HG03571 (cell line): ENCODE results near the gene SLC17A5.
"Not testable (repeated sequence)": the region's sequence is repeated elsewhere in the genome, so short reads cannot be mapped to it uniquely, and the experiment has no call there.

Source experiments
- ATAC-seq: cut with Tn5 transposase; IDR thresholded peaks from one replicate; pipeline ENCODE4 v1.9.1; 2021; ENCODE audit not compliant: unreplicated experiment

The SLC17A5 gene

DNA sequence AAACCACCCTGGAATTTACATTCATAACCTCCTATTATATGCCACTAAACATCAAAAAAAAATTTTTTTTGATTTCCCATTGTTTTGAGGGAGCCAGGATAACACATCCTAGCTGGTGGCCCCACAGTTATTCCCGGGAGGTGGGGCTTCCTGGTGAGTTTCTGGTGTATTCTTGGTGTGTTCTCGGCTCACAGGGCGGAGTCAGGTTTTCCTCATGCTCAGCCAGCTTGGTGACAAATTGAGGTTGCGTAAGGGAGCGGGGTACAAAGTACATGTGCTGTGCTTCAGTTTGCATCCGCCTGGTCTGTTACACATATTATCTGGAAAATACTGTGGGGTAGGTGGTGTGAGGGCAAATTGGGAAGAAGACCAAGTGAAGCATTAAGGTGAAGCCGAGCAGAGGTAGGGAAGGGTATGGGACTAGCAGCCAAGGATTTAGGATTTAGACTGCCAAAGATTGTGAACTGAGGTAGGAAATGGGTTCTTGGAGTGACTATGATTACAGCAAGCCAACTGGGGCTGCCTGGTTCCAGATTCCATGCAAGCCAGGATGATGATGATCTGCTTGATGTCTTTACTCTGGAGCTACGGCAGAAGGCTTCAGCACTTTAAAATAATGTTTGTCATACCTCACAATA is 86.7 kb downstream of the SLC17A5 start:
- ATAC-seq: no peak

DNA sequence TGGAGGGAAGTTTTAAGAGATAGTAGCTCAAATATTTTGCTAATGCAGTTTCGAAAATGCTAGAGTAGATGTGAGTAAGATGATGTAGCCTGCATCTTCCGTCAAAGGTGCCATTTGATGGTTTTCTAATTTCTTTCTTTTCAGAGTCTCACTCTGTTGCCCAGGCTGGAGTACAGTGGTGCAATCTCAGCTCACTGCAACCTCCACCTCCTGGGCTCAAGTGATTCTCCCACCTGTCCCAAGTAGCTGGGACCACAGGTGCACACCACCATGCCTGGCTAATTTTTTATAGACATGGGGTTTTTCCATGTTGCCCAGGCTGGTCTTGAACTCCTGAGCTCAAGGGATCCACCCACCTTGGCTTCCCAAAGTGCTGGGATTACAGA is 87.3 kb downstream of the SLC17A5 start:
- ATAC-seq: not testable (repeated sequence)

DNA sequence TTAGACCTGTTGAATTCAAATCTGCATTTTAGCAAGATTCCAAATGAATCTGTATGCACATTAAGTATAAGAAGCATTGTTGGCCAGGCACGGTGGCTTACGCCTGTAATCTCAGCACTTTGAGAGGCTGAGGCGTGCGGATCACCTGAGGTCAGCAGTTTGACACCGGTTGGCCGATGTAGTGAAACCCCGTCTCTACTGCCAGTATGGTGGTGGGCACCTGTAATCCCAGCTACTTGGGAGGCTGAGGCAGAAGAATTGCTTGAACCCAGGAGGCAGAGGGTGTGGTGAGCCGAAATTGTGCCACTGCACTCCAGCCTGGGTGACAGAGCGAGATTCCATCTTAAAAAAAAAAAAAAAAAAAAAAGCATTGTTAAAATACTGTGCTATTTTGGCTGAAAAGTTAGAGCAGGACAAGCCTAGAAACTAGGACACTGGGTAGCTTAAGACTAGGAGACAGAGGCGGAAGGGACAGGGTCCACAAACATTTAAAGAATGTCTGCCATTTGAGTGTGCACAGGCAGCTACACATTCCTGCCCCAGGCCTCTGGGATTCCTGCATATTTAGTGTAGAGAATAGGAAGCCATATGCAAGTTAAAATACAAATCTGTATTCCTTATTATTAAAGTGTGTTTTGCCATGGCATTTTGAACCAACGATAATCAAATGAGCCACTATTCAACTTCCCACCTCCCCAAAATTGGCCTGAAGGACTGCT is 87.9 kb downstream of the SLC17A5 start:
- no peak for ATAC-seq

DNA sequence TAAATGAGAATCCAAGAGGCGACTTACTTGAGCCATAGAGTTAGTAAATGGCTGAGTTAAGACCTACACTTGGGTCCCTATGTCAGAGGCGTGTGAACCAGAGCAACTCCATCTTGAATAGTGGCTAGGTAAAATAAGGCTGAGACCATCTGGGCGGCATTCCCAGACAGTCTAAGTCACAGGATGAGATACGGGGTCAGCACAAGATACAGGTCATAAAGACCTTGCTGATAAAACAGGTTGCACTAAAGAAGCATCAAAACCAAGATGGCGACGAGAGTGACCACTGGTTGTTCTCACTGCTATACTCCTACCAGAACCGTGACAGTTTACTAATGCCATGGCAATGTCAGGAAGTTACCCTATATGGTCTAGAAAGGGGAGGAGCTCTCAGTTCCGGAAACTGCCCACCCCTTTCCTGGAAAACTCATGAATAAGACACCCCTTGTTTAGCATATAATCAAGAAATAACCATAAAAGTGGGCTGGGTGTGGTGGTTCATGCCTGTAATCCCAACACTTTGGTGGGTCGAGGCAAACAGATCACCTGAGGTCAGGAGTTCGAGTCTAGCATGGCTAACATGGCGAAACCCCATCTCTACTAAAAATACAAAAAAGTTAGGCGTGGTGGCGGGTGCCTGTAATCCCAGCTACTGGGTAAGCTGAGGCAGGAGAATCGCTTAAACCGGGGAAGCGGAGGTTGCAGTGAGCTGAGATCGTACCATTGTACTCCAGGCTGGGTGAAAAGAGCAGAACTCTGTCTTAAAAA is 89.0 kb downstream of the SLC17A5 start:
- ATAC-seq: no peak

DNA sequence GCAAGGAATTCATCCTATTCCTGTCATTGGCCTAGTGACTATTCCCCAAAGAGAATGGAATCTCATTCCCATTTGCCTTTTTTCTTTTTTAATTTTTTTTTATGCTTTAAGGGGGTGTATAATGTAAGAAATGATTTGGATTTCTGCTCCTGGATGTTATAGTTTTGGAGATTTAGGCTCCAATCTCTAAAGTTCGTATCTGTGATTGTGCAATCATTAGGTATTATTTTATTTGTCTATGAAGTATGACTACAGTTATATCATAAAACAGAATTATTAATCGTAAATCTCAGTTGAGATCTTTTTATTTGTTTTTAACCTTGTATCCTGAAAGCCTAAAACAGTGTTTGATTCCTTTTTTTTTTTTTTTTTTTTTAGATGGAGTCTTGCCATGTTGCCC is 91.2 kb downstream of the SLC17A5 start:
- no peak for ATAC-seq

DNA sequence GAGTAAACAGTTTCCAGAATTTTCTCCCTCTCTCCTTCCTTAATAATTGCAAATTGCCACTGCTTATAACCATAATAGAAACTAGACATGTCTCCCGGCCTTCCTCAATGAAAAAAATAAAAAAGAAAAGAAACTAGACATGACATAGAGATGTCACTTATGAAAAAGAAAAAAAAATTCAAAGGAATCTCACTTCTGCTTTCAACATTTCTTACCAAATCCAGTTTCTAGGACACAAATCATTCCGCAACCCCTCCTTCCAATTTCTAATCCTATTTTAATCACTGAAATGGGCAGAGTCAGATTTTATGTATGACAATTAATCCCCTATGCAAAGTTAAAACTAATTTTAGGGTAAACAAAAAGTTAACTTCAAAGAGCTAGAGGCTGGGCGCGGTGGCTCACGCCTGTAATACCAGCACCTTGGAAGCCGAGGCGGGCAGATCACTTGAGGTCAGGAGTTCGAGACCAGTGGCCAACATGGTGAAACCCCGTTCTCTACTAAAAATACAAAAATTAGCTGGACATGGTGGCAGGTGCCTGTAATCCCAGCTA is 92.9 kb downstream of the SLC17A5 start:
- ATAC-seq: peak; percentile 51

DNA sequence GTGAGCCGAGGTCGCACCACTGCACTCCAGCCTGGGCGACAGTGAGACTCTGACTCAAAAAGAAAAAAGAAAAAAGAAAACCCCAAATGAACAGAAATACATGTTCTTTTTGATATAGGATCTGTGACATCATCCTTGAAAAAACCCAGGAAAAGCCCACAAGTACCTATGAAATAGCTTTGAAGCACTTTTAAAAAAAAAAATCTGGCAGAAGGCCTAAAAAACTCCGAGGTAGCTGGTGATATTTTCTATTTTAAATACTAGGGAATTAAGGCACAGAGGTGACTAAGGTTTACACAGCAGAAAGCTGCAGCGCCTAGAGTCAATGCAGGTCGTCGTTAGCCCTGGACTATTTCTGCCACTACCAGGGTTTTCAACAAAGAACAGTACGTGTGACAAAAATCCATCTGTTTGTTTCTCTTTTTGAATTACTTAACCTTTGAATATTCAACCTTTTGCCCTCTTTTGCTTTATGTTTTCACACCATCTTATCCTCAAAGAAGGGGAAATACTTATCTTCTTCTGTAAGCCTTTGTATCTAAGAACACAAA is 93.5 kb downstream of the SLC17A5 start:
- ATAC-seq: no peak

DNA sequence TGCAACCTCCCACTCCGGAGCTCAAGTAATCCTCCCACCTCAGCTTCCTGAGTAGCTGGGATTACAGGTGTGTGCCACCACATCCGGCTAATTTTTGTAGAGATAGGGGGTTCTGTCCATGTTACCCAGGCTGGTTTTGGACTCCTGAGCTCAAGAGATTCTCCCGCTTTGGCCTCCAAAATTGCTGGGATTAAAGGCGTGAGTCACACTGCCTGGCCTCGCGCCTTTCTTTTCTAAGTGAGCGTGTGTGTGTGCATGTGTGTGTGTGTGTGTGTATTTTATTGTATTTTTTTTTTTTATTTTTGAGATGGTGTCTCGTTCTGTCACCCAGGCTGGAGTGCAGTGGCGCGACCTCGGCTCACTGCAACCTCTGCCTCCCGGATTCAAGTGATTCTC is 94.4 kb downstream of the SLC17A5 start:
- ATAC-seq: not testable (repeated sequence)

DNA sequence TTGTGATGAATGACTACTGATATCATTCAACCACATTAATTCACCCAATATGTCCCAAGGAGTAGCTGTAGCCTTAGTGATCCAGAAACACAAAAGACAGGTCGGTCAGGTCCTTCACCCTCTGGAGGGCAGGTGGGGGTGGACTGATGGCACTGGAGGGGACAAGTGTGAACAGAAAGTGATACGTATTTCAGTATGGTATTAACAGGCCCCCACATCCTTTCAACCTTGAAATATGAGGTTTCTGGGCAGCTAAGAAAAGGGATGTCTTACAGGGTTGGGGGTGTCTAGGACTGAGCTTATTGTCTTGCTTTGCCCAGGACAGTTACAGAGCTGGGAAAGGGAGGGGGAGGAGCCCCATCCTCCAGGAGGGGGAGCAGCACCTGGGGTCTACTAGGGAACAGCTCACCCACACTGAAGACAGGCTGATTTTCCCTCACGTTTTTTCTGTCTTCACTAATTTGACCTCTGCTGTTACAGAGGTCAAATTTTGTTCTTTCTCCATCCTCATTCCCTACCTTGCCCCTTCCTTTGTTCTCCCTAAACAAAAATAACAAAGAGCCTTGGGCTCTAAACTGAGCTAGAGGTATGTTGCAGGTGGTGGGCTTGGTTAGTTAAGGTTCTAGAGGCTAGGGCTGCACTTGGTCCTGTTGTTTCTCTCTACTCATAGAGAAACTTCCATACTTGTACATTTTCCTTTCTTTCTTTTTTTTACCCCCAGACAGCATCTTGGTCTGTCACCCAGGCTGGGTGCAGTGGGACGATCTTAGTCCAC is 95.0 kb downstream of the SLC17A5 start:
- peak; percentile 56 for ATAC-seq

DNA sequence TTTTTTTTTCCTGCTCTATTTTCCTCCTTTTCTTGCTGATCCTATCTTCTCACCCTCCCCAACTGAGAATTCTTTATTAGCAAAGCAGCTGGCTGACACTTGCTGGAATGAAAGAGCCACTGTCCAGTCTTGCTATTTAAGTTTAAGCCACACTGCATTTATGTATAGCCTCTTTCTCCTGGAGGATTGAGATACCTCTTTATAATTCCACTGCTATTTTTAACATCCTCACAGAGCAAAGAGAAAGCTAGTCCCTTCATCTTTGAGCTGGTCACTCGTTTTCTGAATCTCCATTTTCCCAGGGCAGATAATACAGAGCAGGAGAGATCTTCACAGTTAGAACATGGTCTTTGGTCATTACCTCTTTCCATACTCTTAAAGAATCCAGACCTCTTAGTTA is 97.0 kb downstream of the SLC17A5 start:
- ATAC-seq: no peak

DNA sequence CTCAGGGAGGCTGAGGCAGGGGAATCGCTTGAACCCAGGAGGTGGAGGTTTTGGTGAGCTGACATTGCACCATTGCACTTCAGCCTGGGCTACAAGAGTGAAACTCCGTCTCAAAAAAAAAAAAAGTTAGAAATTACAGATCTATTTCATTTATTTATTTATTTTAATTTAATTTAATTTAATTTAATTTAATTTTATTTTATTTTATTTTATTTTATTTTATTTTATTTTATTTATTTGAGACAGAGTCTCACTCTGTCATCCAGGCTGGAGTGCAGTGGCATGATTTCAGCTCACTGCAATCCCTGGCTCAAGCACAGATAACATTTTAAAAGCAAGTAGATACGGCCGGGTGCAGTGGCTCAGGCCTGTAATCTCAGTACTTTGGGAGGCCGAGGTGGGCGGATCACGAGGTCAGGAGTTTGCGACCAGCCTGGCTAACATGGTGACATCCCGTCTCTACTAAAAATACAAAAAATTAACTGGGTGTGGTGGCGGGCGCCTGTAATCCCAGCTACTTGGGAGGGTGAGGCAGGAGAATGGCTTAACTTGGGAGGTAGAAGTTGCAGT is 98.3 kb downstream of the SLC17A5 start:
- not testable (repeated sequence) for ATAC-seq

DNA sequence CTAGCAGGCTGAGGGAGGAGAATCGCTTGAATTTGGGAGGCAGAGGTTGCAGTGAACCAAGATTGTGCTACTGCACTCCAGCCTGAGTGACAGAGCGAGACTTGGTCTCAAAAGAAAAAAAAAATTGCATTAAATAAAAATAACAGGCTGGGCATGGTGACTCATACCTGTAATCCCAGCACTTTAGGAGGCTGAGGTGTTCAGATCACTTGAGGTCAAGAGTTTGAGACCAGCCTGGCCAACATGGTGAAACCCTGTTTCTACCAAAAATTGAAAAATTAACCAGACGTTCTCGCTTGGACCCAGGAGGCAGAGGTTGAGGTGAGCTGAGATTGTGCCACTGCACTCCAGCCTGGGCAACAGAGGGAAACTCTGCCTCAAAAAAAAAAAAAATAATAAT is 102.7 kb downstream of the SLC17A5 start:
- ATAC-seq: not testable (repeated sequence)

DNA sequence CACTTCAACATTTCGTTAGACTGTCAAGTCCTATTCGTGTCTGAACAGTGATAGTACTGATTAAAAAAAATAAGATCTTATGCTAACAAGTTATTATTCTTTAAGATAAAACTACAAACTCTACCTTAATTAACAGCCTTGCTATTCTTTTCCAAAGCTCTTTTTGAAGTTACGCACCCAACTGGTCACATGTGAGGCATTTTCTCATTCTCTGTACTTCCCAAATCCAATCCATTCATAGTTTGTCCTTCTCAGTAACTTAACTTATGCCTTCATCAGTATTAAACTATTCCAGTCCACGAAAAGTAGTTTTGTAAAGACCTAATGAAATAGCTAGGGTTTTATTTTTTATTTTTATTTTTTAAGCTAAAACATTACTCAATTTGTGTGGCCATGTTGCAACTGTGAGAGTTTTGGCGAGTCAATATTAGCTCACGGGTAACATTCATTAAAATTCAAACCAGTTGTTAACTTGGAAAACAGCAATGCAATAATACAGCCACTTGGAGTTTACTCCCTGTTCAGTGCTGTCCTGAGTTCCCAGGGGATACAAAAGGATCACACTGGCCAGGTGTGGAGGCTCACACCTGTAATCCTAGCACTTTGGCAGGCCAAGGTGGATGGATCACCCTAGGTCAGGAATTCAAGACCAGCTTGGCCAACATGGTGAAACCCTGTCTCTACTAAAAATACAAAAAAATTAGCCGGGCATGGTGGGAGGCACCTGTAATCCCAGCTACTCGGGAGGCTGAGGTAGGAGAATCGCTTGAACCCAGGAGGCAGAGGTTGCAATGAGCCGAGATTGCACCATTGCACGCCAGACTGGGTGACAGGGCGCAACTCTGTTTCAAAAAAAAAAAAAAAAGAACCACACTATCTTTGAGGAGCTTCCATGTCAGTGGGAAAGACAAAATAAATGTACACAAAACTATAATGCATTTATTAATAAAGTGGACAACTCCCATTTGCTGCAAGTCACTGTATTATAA is 105.0 kb downstream of the SLC17A5 start:
- no peak for ATAC-seq

DNA sequence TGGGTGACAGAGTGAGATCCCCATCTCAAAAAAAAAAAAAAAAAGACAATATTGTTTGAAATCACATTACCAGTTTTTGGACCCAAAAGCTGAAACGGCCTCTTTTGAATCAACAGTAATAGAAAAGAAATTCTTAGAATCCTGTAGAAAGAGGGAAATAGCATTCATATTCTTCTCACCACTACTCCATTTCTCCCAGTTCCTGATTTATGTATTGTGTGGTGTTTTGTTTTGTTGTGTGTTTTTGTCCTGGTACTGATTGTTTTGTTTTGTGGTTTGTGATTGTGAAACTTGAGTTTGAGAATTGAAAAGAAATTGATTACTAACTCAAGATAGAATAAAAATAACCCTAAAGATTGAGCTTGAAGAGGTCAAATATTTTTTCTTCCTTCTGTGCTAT is 106.8 kb downstream of the SLC17A5 start:
- no peak for ATAC-seq
